Measurements from ENCODE around the gene SPATA21. TPM values are rescaled to one million over a fixed set of nuclear protein-coding genes. Genes with fewer than 3 reads are reported as not detected.

The SPATA21 gene
- polyA plus RNA-seq, 1 experiment, result not detected

DNA sequence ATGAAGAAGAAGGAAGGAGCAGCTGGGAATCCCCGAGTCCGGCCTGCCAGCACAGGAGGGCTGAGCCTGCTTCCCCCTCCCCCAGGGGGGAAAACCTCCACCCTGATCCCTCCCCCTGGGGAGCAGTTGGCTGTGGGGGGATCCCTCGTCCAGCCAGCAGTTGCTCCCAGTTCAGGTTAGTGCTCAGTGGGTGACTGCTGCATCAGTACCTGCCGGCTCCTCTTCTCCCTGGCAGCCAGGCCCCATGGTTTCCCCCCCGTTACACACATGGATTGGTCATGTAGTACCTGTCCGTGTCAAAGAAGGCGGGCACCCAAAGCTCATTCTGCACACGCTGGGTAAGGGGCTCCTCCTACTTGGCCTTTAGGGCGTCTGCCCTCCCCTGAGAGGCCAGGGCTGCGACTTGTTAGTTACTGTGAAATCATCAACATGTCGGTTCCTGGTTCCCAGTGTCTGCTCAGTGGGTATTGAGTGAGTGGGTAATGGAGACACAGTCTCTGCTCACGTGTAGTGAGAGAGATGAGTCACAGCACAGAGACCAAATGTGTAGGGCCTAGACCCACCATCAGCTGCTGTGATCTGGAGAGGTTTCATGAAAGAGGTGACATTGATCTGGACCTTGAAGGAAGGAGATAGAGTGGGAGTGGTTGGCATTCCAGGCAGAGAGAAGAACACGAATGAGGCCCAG, 14.8 kb upstream of the SPATA21 start:
- H3K27me3 ChIP-seq (ENCODE audit: control insufficient read depth, insufficient read depth, low read length), result no peaks in the 10 kb centered on the region
- TF ChIP-seq, protein P1, sequence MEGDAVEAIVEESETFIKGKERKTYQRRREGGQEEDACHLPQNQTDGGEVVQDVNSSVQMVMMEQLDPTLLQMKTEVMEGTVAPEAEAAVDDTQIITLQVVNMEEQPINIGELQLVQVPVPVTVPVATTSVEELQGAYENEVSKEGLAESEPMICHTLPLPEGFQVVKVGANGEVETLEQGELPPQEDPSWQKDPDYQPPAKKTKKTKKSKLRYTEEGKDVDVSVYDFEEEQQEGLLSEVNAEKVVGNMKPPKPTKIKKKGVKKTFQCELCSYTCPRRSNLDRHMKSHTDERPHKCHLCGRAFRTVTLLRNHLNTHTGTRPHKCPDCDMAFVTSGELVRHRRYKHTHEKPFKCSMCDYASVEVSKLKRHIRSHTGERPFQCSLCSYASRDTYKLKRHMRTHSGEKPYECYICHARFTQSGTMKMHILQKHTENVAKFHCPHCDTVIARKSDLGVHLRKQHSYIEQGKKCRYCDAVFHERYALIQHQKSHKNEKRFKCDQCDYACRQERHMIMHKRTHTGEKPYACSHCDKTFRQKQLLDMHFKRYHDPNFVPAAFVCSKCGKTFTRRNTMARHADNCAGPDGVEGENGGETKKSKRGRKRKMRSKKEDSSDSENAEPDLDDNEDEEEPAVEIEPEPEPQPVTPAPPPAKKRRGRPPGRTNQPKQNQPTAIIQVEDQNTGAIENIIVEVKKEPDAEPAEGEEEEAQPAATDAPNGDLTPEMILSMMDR (IDR thresholded peaks at IDR 0.05; ENCODE audit: insufficient read depth, low read depth, low read length), result no peak
- no peak for DNase-seq (ENCODE audit: low read depth)
- POLR2A ChIA-PET, result no interaction called here
- peaks cover 43% of the 10 kb centered on the region for H3K36me3 ChIP-seq (ENCODE audit: control insufficient read depth, insufficient read depth, low read length)
- no peak overlapping the region for H3K4me3 ChIP-seq (ENCODE audit: low read depth, low read length)
- CTCF ChIA-PET, result interaction anchor here (0.6 to 3.9 kb wide), 3 partner anchors 9 to 12 kb away, joined by 3 to 28 read pairs (median 4); partner anchors contain the start of gene NECAP2

DNA sequence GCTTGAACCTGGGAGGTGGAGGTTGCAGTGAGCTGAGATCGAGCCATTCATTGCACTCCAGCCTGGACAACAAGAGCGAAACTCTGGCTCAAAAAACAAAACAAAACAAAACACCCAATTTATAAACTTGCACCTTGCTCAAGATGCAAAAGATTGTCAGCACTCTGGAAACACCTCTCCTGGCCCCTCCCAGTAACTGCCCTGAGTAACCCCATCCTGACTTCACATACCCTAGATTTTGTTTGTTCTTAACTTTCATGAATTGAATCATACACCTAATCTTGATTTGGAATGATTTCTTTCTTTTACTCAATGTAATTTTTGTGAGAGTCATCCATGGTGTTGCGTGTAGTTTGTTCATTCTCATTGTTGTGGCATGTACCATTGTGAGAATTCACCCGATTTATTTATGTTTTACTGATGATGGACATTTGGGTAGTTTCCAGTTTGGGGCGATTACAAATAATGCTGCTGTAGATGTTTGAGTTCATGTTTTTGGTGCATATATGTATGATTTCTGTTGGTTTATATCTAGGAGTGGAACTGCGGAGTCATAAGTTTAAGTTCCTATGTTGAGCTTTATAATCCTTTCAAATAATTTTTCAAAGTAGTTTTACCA, 13.7 kb upstream of the SPATA21 start:
- ChIA-PET CTCF (interaction anchor here (3.9 kb wide), 1 partner anchor 10 kb away, joined by 28 read pairs; the partner anchor contains the start of gene NECAP2), POLR2A (no interaction called here)
- no peaks in the 10 kb centered on the region for H3K27me3 ChIP-seq (ENCODE audit: control insufficient read depth, insufficient read depth, low read length)
- H3K4me3 ChIP-seq (ENCODE audit: low read depth, low read length), result no peak overlapping the region
- TF ChIP-seq, protein P1 (IDR thresholded peaks at IDR 0.05; ENCODE audit: insufficient read depth, low read depth, low read length), result no peak
- no peak for DNase-seq (ENCODE audit: low read depth)
- peaks cover 44% of the 10 kb centered on the region for H3K36me3 ChIP-seq (ENCODE audit: control insufficient read depth, insufficient read depth, low read length)

DNA sequence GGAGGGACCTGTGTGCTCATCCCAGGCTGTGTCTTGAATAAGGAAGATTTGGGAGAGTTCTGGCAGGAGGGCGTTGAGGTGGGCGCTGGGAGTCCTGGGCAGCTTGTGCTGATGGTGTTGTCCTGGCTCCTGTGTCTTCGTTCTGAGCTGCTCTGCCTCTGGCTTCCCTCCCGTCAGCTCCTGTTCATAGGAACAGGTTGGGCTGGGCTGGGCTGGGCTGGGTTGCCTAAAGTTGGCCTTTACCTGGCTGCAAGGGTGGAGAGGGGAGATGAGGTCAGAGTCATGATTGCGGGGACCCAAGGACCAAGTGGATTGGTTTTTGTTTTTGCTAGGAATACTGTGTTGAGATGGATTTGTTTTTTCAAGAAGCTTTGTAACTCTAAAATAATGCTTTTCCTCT, 12.4 kb upstream of the SPATA21 start:
- no peaks in the 10 kb centered on the region for H3K27me3 ChIP-seq (ENCODE audit: control insufficient read depth, insufficient read depth, low read length)
- ChIA-PET POLR2A (interaction anchor here (0.7 kb wide), 1 partner anchor 8 kb away, joined by 3 read pairs; no protein-coding TSS in a partner anchor), CTCF (interaction anchor here (0.6 to 3.9 kb wide), 2 partner anchors 9 to 12 kb away, joined by 4 to 28 read pairs; partner anchors contain the start of gene NECAP2)
- no peak overlapping the region for H3K4me3 ChIP-seq (ENCODE audit: low read depth, low read length)
- TF ChIP-seq, protein P1 (IDR thresholded peaks at IDR 0.05; ENCODE audit: insufficient read depth, low read depth, low read length), result no peak
- peaks cover 46% of the 10 kb centered on the region for H3K36me3 ChIP-seq (ENCODE audit: control insufficient read depth, insufficient read depth, low read length)
- no peak for DNase-seq (ENCODE audit: low read depth)

DNA sequence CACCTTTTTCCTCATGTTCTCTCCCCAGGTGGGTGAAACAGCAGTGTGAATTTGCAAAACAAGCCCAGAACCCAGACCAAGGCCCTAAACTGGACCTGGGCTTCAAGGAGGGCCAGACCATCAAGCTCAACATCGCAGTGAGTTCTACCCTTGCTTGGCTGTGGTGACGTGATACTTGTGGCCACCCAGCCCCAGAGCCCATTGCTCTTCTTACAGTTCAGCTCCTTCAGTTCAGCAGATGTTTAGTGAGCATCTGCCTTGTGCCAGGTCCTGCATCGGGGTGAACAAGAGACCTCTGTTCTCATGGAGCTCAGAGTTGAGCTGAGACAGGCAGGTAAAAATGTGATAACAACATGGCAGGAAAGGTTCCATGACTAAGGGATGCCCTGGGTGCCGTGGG, 11.8 kb upstream of the SPATA21 start:
- no peak overlapping the region for H3K4me3 ChIP-seq (ENCODE audit: low read depth, low read length)
- DNase-seq (ENCODE audit: low read depth), result no peak
- TF ChIP-seq, protein P1 (IDR thresholded peaks at IDR 0.05; ENCODE audit: insufficient read depth, low read depth, low read length), result no peak
- ChIA-PET POLR2A (no interaction called here), CTCF (interaction anchor here (3.9 kb wide), 1 partner anchor 9 kb away, joined by 28 read pairs; the partner anchor contains the start of gene NECAP2)
- peaks cover 49% of the 10 kb centered on the region for H3K36me3 ChIP-seq (ENCODE audit: control insufficient read depth, insufficient read depth, low read length)
- no peaks in the 10 kb centered on the region for H3K27me3 ChIP-seq (ENCODE audit: control insufficient read depth, insufficient read depth, low read length)

DNA sequence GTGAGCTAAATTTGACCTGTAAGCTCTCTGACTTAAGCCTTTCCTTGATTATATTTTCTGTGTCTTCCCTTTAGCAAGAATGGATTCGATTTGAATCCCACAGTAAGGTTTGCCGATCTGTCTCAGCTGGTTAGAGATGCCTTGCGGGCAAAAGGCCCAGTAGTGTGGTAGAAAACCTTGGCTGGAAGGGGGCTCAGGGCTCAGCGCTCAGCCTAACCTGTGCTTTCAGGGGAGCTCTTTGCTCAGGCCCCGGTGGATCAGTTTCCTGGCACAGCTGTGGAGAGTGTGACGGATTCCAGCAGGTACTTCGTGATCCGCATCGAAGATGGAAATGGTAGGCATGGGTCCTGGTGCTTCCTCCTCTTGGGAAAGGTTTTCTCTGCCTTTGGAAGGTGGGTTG, 10.4 kb upstream of the SPATA21 start:
- ChIA-PET CTCF (no interaction called here), POLR2A (no interaction called here)
- DNase-seq (ENCODE audit: low read depth), result no peak
- H3K4me3 ChIP-seq (ENCODE audit: low read depth, low read length), result no peak overlapping the region
- no peaks in the 10 kb centered on the region for H3K27me3 ChIP-seq (ENCODE audit: control insufficient read depth, insufficient read depth, low read length)
- TF ChIP-seq, protein P1 (IDR thresholded peaks at IDR 0.05; ENCODE audit: insufficient read depth, low read depth, low read length), result no peak
- H3K36me3 ChIP-seq (ENCODE audit: control insufficient read depth, insufficient read depth, low read length), result peaks cover 56% of the 10 kb centered on the region

Measured in BJ (cell line).